CD4-positive, alpha-beta T cell treated with Interferon gamma for 1 hour (primary cell): ENCODE results near the gene CKS2.

ENCODE experiments used
- DNase-seq: peaks from one replicate; pipeline ENCODE4 v3.0.0-alpha.2; 2020

The CKS2 gene

DNA sequence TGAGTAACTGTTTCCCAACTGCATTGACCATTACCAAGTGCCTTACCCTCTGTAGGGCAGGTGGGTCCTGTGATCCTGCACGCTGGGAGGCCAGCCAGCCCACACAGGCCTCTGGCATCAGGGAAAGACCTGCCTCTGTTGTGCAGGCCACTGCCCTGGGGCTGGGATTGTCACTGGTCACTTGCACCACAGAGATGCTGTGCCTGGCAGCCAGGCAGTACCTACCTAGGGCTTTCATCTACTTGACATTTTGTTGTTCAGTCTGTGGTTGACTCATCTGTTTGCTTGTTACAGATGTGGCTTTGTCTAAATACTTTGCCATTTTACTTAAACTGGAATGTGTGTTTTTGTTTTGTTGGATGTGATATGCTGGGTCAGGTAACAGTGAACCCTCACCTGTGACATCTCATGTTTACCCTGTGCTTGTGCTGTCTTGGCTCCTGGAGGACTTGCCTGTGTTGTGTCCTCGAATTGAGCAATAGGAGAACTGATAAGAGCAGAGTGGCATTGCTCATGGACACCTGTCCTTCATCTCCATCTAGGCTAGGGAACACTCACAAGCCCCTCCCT, 40.1 kb downstream of the CKS2 start:
- DNase-seq: no peak

DNA sequence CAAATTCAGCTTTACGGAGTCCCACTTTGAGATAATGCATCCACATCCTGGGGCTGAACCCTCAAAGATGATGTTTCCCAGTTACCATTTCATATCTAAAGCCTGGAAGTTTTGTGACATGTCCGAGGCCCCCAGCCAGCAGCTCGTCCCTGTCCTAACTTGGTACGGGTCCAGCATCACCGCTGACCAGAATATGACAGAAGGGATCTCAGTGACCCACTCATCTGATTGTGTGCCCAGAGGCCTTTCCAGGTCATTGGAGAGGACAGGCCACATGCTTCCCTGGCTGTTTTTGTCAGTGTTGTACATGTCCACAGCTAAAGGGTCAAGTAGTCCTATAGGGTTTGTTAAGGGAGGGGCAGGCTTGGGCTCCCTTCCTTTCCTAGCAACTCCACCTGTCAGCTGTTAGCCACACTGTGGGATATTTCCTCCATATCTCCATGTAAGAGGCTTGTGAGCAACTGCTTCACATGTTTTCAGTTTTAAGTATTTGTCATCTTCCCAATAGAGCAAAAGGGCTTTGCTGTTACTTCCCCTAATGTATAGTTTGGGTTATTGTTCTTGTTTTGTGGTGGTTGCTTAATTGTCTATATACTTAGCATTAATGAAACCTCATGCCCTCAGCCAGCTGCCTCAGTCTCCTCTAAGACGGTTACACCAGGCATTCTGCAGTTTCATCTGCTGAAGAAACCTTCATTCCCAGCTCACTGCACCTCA, 40.7 kb downstream of the CKS2 start:
- no peak for DNase-seq

DNA sequence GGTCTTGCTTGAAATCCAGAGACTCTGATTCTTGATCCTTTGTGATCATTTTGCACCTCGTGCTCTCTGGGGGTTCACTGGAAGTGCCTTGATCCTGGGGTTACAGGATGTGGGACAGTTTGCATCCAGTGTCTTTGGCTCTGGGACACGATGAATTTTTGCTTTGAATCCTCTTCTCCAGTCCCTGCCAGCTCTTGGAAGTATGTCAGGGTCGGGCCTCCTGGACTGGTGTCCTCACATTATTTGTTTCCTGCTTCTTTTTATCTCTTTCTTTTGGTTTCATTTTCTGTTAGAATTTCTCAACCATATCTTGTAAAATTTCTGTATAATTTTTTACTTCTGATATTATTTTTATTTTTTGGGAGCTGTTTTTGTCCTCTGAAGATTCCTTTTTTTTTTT, 41.5 kb downstream of the CKS2 start:
- no peak for DNase-seq

DNA sequence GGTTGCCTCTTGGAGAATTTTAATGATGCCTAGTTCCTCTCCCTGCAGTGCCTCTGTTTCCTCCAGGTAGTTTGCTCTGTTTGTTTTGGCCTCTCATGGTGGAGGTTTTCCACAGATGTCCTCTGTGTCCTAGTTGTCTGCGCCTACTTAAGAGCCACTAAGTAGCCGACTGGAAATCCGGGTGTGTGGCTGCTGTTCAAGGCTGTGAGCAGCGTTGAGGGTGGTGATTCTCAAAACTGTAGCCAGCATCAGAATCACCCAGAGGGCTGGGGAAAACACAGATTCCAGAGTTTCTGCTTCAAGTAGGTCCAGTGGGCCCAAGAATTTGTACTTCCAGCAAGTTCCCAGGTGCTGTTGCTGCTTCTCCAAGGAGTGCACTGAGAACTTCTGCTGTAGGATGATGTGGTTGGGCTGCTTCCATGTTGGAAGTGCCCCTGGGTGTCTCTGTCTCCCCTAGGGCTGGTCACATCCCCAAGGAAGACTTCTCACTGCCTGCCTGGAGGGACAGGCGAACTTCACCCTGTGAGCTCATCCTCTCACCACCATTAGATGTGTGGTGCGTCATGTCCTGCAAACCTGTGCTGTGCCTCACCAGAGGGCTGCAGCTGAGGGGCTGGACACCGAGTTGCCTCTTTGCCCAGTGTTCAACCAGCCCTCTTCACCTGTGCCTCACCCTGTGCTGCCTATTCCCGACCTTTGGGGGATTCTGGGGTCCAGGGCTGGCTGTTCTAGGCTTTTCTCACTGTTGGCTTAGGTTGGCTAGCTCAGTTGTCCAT, 42.1 kb downstream of the CKS2 start:
- DNase-seq: no peak

DNA sequence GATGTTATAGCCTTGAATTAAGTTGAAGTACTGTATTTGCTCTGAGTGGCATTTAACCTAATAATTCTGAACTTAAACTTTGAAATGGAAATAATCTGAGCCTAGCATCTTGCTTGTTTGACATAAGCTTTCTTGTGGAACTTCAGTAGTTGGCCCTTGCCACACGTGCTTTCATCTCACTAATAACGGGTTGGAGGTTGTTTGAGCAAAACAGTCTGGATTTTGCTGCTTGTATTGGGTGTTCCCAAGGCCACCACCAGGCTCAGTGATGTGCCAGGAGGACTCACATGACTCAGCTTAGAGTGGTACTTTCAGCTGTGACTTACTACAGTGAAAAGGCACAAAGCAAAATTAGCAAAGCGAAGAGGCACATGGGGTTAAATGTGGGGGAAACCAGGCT, 43.0 kb downstream of the CKS2 start:
- DNase-seq: no peak

DNA sequence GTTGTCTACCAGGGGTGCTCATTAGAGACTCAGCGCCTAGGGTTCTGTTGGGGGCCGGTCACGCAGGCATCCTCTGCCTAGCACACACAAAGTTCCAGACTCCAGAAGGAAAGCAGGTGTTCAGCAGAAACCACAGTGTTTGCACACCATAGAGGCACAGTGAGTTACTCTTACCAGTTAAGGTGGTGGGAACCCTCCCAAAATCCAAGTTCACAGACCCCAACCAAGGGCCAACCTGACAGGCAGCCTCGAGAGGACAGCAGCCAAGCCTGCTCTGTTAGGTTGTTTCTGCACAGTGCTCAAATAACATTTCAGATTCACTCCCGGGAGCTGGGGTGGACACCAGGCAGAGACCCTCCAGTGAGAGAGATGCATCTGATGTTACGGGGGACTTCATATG, 43.5 kb downstream of the CKS2 start:
- DNase-seq: no peak

DNA sequence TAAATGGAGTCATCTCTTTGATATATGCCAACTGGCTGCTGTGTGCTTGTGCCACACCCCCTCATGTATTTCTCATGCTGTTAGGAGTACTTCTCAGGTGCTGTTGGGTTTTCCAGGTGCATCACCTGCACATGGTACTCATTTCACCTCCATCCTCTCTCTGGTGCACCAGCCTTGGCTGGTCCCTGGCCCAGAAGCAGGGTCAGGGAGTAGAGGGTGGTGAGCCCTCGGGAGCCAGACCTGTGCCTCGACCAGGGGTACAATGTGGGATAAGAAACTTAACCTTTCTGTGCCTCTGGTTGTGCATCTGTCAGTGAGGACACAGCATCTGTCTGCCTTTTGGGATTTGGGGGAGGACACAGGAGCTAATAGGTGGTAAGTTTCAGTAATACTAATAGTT, 45.8 kb downstream of the CKS2 start:
- no peak for DNase-seq

DNA sequence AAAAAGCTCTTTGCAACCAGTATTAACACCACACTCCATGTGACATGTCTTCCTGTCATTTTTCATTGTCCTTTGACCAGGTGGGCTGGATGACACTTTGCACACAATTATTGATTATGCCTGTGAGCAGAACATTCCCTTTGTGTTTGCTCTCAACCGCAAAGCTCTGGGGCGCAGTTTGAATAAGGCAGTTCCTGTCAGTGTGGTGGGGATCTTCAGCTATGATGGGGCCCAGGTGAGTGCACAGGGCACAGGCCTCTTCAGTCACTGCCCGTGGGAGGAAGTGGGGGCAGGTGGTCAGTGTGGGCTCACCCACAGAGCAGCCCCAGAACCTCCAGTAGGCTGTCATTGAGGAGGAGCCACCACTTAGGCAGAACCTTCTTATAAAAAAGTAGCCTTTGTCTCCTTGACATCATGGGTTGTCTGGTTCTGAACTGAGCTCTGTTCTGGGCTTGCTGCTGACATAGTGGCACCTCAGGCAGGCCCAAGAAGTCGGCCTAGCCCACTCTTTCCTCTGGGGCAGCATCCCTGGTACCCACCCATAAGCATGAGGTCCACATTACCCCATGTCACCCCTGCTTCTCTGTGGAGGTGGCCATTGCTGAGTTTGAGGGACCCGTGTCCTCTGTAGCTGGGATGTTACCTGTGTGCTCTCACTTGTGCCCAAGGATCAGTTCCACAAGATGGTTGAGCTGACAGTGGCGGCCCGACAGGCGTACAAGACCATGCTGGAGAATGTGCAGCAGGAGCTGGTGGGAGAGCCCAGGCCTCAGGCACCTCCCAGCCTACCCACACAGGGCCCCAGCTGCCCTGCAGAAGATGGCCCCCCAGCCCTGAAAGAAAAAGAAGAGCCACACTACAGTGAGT, 46.6 kb downstream of the CKS2 start:
- DNase-seq: no peak

DNA sequence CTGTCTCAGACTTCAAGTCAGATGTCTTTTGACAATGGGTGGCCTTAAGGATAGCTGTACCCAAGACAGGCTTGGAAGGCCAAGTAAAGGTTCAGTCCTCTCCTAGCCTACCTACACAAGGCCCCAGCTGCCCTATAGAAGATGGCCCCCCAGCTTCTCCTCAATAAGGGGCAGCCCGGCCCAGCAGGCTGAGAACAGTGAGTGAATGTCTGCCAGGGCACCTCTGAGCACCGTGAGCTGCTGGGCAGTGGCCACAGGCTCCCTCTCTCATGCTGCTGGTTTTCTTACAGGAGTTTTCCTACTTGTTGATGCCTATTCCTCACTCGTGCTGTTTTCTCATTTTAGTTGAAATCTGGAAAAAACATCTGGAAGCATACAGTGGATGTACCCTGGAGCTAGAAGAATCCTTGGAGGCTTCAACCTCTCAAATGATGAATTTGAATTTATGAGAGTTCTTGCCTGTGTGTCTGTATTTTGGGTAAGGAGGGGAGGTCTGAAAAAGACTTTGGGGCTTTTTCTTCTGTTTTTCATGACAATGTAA, 47.5 kb downstream of the CKS2 start:
- no peak for DNase-seq

DNA sequence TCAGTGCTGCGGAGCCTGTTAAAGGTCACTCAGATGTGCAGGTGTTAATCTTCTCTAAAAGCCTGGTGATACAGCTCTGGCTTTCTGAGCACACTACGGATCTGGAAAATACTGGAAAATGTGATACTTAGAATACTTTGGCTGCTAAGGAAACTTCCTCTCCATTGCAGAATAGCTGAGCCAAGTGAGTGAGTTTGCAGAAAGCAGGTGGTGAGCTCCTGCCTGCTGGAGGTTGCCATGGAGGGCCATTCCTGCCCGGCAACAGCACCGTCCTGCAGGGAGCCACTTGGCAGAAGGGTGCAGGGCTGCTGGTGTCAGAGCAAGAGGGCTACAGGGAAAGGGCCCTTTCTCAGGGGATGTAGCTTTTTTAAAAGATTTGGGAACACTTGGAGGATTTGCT, 48.0 kb downstream of the CKS2 start:
- no peak for DNase-seq

DNA sequence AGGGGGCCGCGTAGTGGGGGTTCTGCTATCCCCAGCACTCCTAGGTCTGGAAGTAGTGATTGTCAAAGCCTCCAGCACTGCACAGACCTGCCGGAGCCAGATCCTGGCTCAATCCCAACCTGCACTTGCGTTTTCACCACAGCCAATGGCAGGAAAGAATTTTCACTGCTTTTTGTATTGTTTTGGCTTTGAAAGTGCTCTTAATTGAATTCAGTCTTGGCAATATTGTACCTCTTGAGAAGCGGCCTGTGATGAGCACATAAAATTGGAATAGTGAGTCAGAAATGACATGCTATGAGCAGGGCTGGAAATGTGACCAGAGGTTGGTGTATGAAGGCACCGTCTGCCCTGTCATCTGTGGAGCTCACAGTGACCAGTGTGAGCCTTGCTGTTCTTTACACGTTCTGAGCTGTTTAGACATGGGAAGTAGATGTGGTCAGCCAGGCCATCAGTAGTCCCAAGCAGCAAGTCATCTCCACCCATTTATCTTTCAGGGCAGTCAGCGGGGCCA, 48.8 kb downstream of the CKS2 start:
- DNase-seq: no peak

DNA sequence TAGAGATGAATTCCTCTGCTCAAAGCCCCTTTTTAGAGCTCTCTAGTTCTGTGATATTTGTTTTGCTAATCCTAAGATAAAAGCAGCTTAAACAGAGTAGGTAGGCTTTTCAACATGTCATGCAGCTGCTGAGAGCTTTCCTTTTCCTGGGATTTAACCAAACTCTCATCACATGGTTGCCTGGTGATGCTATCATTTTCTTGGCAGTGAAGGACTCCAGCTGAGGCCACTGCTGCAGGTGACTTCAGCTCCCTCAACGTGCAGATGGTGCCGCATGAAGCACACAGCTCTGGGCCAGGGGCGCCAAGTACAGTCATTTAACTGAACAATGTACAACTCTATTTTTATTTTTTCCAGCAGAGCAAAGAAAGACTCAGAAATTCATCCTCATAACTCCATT, 49.5 kb downstream of the CKS2 start:
- DNase-seq: no peak

DNA sequence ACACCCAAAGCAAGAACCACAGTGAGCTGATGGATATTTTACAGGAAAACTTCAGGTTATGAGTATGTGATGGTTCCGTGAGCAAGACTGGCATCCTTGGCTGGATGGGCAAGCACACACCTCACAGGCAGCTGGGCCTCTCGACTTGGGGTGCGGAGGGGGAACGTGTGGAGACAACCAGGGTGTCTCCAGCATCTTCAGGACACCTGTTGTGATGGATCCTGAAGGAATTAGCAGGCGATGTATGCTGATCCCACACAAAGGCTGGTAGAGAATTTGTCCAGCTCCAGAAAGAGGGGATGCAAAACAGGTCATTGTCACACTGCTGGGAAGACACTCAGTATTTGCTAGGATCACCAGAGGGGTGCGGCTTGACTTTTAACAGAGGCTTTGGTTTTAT, 50.0 kb downstream of the CKS2 start:
- no peak for DNase-seq

DNA sequence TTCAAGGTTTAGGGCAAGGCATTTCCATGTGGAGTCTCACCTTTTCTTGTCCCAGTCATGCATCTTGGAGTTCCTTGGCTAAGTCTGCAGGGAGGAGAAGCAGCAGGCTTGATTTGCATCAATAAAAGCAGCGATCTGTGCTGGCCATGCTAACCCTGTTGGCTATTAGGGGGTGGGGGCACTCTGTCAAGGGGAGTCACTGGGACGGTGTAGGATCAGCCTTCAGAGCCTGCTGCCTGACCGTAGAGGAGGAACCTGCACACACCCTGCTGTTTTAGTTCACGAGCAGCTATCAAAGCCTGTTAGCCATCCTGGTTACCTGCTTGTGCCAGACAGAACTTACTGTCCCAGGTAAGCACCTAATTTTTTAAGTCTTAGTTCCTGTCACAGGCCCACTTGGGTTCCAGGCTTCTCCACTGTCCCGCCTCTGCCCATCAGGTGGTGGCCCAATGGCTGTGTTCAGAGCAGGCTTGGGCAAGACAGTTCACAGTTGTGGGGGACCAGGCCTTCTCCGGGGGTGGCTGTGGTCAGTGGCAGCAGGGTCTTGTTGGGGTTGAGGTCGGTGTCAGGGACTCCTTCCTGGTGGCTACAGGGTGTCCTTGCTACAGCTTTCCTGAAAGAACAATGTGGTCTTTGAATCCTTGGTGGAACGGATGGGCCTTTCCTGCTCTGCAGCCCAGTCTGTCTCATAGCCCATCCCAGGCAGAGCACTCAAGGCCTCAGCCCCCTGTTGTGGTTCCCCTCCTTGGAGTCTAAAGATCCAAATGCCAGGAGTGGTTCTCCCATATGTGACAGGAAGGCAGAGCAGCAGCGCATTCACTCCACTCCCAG, 51.0 kb downstream of the CKS2 start:
- no peak for DNase-seq

DNA sequence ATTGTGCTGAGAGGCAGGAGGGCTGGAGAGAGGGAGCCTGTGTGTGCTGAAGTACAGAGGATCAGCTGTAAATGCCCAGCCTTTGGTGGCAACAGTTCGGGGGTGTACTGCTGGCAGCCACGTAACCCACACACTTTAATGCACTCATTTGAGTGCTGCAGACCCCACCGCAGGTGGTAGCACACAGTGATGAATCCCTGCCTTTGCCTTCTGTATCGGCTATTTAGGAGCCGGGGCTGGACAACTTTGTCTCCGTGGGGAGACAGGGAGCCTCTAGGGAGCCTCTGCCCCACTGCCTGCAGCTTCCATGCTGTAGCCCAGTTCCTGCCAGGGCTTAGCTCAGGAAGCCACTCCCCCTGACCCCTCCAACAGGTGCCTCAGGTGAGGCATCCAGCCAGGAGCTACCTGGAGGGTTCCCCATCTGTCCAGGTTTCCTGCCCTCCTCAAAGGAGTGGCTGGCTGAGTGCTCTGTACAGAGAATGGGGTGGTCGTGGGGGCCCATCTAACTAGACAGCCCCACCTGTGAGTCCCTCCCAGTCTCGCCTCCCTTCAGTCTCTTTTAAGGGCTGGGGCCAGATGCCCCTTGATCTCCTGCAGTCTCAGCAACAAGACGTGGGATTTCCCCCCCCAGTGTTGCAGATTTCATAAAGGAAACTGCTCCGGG, 51.8 kb downstream of the CKS2 start:
- DNase-seq: no peak

DNA sequence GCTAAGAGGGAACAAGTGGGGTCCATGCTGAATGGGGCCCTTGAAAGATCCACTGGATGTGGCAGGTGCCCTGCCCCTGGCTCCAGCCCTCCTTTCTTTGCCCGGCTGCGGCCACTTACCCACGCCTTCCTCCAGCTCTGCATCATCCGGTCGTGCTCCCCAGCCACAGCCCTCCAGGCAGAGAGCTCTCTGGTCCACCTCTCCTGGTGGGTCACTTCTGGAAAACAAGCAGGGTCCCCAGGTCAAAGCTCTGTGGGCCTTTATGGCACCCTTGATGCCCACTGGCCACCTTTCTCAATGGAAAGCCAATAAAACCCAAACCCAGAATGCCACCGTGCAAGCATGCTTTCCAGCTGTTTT, 52.3 kb downstream of the CKS2 start:
- no peak for DNase-seq

DNA sequence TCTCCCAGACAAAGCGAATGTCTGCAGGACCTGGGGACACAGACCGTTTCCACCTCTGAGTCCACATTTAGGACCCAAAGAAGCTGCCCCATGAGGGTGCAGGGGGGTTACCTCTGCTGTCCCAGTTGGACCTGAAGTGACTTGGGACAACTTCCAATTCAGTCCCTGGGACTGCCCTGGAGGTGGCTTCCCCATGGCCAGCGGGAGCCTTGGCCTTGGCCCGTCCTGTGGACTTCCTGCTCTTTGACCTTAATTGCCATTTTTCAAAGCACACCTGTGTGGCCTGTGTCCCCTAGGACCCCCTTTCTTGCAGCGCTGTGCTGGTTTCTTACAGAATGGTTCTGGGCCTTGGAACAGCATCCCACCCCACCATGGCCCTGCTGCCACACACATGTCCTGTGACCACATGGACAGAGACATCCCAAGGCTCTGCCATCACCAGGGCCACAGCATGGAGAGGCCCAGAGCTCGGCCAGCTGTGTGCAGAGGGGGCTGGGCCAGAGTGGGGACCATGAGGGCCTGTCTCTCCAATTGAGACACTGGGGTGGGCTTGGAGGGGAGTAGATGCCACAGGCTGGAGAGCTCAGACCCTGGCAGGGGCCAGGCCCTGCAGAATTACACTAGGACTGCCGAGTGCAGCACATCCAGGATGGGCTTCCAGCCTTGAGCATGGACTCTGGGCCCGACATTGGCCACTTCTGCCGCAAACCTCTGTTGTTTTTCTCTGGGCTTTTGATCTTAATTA, 53.1 kb downstream of the CKS2 start:
- DNase-seq: no peak

DNA sequence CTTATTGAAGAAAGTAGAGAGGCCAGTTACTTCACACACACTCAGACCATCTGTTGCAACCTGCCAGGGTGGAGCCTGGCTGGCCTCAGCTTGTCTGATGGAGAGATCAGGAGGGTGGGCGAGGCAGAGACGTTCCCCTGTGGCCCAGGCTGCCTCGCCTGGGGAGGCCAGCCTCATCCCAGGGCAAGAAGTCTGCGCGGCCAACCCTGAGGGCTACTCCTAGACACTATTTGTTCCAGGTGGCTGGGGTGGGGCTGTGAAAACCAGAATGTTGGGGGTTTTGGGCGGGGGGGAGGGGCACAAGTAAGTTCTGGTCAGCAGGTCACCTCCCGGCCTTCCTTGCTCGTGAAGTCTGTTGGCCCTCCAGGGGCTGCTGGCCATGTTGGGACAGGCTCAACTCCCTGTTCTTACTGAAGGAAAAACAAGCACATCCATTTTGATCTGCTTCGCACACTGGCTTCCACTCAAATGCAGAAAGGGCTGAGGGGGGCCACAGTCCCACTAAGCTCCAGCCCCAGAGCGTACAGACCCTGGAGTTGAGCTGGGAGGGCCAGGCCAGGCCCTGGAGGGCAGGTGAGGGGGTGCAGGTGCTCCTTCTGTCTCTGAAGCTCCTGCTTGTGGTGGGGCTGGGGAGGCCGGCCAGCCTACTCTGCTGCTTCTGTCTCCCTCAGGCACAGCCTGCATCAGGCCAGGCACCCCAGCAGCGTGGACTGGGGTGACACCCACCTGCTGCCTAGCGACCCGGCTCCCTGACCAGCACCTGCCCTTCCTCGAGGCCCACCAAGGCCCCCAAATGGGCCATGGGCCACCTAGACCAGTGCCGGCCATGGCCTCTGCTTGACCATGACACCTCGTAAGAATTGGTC, 53.9 kb downstream of the CKS2 start:
- DNase-seq: no peak

DNA sequence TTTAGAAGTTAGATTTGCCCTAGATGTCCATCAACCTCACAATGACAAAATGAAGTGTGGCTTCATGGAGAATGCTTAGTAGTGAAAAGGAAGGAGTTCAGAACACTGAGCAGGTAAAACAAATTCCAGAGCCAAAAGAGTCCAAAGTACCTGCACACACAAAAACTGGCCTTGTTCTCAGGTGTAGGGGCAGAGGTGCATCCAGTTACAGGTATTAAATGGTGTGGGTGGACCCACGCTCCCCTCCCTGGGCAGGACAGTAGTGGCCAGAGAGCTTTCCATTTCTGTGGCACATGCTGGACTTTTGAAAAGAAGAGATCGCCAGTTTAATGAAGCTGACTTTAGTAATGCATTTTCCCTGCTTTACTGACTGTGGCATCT, 54.5 kb downstream of the CKS2 start:
- no peak for DNase-seq
